Colonic mucosa (tissue), 4 donors: ENCODE measurements around the gene SLC9A2. TPM values are rescaled to one million over a fixed set of nuclear protein-coding genes. Genes with fewer than 3 reads are reported as not detected.

Source experiments
- DNase-seq: peaks from one replicate; pipeline ENCODE4 v3.0.0-alpha.2; 2020
- H3K27ac ChIP-seq: fragments of 200-600 bp; one replicate; pipeline ENCODE4 v1.8.0; 2021
- H3K27me3 ChIP-seq: fragments of 200-600 bp; one replicate; pipeline ENCODE4 v1.8.0; 2021
- H3K36me3 ChIP-seq: fragments of 200-600 bp; one replicate; pipeline ENCODE4 v1.8.0; 2021
- H3K4me1 ChIP-seq: fragments of 200-600 bp; one replicate; pipeline ENCODE4 v1.8.0; 2021; ENCODE audit warnings: mild to moderate bottlenecking
- H3K4me3 ChIP-seq: fragments of 200-600 bp; one replicate; pipeline ENCODE4 v1.8.0; 2021
- H3K9ac ChIP-seq, 2 donors: one replicate each; pipeline ENCODE4 v1.7.0; 2013; ENCODE audit warnings: control low read depth in 2 of 2, low read depth in 2 of 2, low read length in 2 of 2
- H3K9me3 ChIP-seq: fragments of 200-600 bp; one replicate; pipeline ENCODE4 v1.8.0; 2021
- intact Hi-C: fragments of 100-400 bp; cut with DNase I; formaldehyde crosslinking; loops from one replicate; pipeline ENCODE4 v1.14.1; 2022
- total RNA-seq, 2 donors: library from RNA; stranded (reverse); fragmentation: NEBNext Ultra II Directional in 1 of 2; extraction: Animal tissue kit (Norgen Biotek cat#: 25700) in 1 of 2; gene quantifications; one replicate each; pipeline ENCODE4 v1.2.1, GENCODE V29; 2021
- TF ChIP-seq, protein P1 (sequence below): fragments of 200-600 bp; IDR thresholded peaks from one replicate; pipeline ENCODE4 v1.8.0; 2022; ENCODE audit warnings: antibody characterized with exemption, mild to moderate bottlenecking
- donor health status: healthy.
- donor health status: DM: no; HTN: no; CAD: no.
- donor health status: DM: no; HTN: no; CAD: no.

SLC9A2 gene
- total RNA-seq, 2 donors from 2014 or later, result 58.4 to 76.2 TPM

DNA sequence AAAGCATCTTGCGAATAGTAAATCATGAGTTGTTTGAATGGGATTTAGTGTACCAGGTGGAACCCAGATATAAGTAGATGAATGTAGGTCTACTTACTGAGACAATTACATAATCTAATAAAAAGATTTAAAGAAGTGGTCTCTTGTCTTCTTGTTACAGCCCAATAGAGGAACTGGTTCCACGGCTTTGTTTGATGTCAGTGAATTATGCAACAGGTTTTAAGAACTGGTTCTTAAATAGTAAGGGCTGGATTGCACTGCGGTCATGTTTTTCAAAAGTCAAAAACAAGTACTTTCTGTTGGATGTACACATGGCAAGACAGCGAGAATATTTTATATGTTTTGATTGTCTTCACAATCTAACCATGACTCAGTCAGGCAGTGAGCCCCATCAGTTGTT, 15.4 kb upstream of the SLC9A2 start:
- Histone ChIP-seq H3K27me3 (no peaks in the 10 kb centered on the region), H3K4me1 (no peaks in the 10 kb centered on the region), H3K27ac (no peak overlapping the region), H3K36me3 (no peaks in the 10 kb centered on the region), H3K9ac (no peak overlapping the region), H3K4me3 (no peak overlapping the region), H3K9me3 (no peaks in the 10 kb centered on the region)
- DNase-seq, result no peak
- TF ChIP-seq, protein P1, sequence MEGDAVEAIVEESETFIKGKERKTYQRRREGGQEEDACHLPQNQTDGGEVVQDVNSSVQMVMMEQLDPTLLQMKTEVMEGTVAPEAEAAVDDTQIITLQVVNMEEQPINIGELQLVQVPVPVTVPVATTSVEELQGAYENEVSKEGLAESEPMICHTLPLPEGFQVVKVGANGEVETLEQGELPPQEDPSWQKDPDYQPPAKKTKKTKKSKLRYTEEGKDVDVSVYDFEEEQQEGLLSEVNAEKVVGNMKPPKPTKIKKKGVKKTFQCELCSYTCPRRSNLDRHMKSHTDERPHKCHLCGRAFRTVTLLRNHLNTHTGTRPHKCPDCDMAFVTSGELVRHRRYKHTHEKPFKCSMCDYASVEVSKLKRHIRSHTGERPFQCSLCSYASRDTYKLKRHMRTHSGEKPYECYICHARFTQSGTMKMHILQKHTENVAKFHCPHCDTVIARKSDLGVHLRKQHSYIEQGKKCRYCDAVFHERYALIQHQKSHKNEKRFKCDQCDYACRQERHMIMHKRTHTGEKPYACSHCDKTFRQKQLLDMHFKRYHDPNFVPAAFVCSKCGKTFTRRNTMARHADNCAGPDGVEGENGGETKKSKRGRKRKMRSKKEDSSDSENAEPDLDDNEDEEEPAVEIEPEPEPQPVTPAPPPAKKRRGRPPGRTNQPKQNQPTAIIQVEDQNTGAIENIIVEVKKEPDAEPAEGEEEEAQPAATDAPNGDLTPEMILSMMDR, result no peak
- intact Hi-C loops, result no loop called here

- H3K9ac ChIP-seq, result no peak overlapping the region
- no peak for DNase-seq
- TF ChIP-seq, protein P1, result no peak
- H3K9me3 ChIP-seq, result no peaks in the 10 kb centered on the region
- H3K27ac ChIP-seq, result no peak overlapping the region
- no peaks in the 10 kb centered on the region for H3K27me3 ChIP-seq
- H3K36me3 ChIP-seq, result no peaks in the 10 kb centered on the region
- intact Hi-C loops, result no loop called here
- H3K4me3 ChIP-seq, result no peak overlapping the region
- no peaks in the 10 kb centered on the region for H3K4me1 ChIP-seq
These were observed 14.6 kb upstream of the SLC9A2 start for GRCh38 chr2:102604769-102605168.

- H3K4me1 ChIP-seq, result no peaks in the 10 kb centered on the region
- H3K9me3 ChIP-seq, result no peaks in the 10 kb centered on the region
- no peaks in the 10 kb centered on the region for H3K27me3 ChIP-seq
- no peak overlapping the region for H3K9ac ChIP-seq
- intact Hi-C loops, result no loop called here
- TF ChIP-seq, protein P1, result no peak
- no peak overlapping the region for H3K4me3 ChIP-seq
- no peaks in the 10 kb centered on the region for H3K36me3 ChIP-seq
- no peak for DNase-seq
- no peak overlapping the region for H3K27ac ChIP-seq
These were observed 13.0 kb upstream of the SLC9A2 start for GRCh38 chr2:102606353-102606752.

DNA sequence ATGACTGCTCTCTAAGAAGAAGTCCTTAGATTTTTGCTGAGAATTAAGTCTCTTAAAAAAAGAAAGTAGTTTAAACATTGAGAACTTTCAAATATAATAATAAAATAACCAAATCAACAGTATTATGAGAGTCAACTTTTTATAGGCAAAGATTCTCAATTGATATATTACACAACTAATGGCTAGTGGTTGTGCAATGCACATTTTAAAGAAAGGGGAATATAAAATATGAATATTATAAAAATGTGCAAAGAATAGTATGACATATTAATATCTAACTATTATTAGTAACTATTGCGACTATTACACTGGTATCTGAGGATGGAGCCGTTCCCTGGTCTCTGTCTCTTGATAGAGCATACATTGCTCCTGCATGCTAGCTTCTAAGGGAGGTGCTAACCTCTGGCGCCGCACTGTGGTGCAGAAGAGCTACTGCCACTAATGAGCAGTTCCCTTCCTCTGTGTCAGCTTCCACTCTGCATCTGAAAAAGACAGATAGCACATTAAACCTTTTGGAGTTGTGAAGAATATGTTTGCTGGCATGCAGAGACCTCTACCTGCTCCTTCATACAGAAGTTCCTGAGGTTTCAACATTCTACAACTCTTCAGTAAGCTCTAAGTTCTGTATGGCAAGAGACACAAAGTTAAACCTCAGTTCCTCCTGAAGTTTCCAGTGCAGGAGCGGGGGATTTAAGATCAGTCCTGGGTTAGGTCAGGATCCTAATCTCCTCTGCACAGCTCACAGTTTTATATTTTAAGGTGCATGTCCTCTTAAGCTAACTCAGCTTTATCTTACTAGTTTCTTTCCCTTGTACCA, 3.5 kb upstream of the SLC9A2 start:
- no peaks in the 10 kb centered on the region for H3K27me3 ChIP-seq
- intact Hi-C loops, result loop anchor here (10.0 kb wide), 1 partner anchor 89 kb away; no protein-coding TSS in a partner anchor
- TF ChIP-seq, protein P1, result peak; percentile 78

GRCh38 chr2:102618452-102619413, 620 bp upstream of the SLC9A2 start:
- Histone ChIP-seq H3K36me3 (no peaks in the 10 kb centered on the region), H3K4me3 (peak overlapping the region; percentile 63), H3K9me3 (no peaks in the 10 kb centered on the region), H3K27me3 (no peaks in the 10 kb centered on the region), H3K9ac (peak overlapping the region; percentile 82 to 88), H3K4me1 (no peaks in the 10 kb centered on the region), H3K27ac (peak overlapping the region; percentile 87)
- DNase-seq, result peak; percentile 79
- intact Hi-C loops, result loop anchor here (10.0 kb wide), 1 partner anchor 86 kb away; no protein-coding TSS in a partner anchor
- TF ChIP-seq, protein P1, result no peak

More for the DNA sequence above, 3.5 kb upstream of the SLC9A2 start:
- H3K4me1 ChIP-seq, result no peaks in the 10 kb centered on the region
- no peak for DNase-seq
- H3K9me3 ChIP-seq, result no peaks in the 10 kb centered on the region
- H3K27ac ChIP-seq, result no peak overlapping the region
- no peaks in the 10 kb centered on the region for H3K36me3 ChIP-seq
- H3K9ac ChIP-seq, result no peak overlapping the region
- no peak overlapping the region for H3K4me3 ChIP-seq
